Measurements from ENCODE around the gene PDGFA.

Gene PDGFA

DNA sequence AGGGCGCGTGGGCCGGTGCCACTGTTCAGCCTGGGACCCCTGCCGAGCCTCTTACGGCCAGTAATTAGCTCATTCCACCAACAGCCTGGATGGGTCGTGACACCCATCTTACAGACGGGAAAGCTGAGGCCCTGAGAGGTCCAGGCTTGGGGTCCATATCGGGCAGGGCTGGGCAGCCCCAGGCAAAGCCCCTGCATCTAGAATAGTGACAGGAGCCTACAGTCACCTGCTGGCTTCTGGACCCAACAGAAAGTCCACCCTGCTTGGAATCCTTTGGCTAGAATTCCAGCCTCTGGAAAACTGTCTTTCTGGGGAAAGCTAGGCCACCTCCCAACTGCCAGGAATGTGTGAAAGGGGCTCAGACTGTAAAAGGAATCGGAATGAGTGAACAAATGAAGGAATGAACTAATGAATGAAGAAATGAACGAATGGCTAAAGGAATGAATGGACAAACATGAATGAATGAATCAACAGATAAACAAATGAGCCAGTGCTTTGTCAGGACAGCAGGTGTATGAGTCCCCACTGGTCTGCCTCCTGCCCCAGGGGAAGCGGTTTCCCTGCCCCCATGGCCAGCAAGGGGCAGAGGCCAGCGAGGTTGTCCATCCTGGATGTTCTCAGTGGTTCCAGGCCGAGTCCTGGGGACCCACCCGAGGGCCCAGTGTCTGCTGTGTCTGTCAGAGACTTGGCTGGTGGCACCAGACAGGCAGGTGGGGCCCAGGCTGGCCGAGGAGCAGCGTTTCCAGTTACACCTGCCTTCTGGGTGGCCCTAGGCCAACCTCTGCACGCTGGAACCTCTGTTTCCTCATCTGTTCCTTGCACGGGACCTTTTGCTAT, 24.1 kb upstream of the PDGFA start:
- TF ChIP-seq, protein P1, sequence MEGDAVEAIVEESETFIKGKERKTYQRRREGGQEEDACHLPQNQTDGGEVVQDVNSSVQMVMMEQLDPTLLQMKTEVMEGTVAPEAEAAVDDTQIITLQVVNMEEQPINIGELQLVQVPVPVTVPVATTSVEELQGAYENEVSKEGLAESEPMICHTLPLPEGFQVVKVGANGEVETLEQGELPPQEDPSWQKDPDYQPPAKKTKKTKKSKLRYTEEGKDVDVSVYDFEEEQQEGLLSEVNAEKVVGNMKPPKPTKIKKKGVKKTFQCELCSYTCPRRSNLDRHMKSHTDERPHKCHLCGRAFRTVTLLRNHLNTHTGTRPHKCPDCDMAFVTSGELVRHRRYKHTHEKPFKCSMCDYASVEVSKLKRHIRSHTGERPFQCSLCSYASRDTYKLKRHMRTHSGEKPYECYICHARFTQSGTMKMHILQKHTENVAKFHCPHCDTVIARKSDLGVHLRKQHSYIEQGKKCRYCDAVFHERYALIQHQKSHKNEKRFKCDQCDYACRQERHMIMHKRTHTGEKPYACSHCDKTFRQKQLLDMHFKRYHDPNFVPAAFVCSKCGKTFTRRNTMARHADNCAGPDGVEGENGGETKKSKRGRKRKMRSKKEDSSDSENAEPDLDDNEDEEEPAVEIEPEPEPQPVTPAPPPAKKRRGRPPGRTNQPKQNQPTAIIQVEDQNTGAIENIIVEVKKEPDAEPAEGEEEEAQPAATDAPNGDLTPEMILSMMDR (IDR thresholded peaks at IDR 0.05; ENCODE audit: borderline replicate concordance, extremely low read depth, low read length, poor library complexity, severe bottlenecking): no peak
- no peak for TF ChIP-seq EZH2 (IDR thresholded peaks at IDR 0.05; ENCODE audit: borderline replicate concordance, low read depth, low read length, severe bottlenecking)
- no peak for DNase-seq
- Histone ChIP-seq H2AFZ (ENCODE audit: low read depth, low read length) (no peak overlapping the region), H3K4me1 (ENCODE audit: insufficient read depth, low read length) (peaks cover 2% of the 10 kb centered on the region; the same call in 1 of the 2 replicates), H3K79me2 (ENCODE audit: insufficient read depth, low read length) (no peaks in the 10 kb centered on the region), H3K4me2 (ENCODE audit: insufficient read depth, low read length) (no peak overlapping the region), H3K36me3 (ENCODE audit: insufficient read depth, low read length) (peaks cover under 1% of the 10 kb centered on the region; the same call in 1 of the 2 replicates), H3K4me3 (ENCODE audit: low read depth in 1 of 2, low read length in 2 of 2) (no peak overlapping the region), H4K20me1 (ENCODE audit: insufficient read depth, low read length) (no peaks in the 10 kb centered on the region), H3K27ac (ENCODE audit: low read length) (no peak overlapping the region), H3K9me3 (ENCODE audit: insufficient read depth, low read length, severe bottlenecking) (no peaks in the 10 kb centered on the region), H3K9ac (ENCODE audit: low read depth, low read length) (no peak overlapping the region), H3K27me3 (ENCODE audit: insufficient read depth, low read length, poor library complexity) (no peaks in the 10 kb centered on the region)
- ATAC-seq (ENCODE audit: insufficient read depth, low read depth): no peak

DNA sequence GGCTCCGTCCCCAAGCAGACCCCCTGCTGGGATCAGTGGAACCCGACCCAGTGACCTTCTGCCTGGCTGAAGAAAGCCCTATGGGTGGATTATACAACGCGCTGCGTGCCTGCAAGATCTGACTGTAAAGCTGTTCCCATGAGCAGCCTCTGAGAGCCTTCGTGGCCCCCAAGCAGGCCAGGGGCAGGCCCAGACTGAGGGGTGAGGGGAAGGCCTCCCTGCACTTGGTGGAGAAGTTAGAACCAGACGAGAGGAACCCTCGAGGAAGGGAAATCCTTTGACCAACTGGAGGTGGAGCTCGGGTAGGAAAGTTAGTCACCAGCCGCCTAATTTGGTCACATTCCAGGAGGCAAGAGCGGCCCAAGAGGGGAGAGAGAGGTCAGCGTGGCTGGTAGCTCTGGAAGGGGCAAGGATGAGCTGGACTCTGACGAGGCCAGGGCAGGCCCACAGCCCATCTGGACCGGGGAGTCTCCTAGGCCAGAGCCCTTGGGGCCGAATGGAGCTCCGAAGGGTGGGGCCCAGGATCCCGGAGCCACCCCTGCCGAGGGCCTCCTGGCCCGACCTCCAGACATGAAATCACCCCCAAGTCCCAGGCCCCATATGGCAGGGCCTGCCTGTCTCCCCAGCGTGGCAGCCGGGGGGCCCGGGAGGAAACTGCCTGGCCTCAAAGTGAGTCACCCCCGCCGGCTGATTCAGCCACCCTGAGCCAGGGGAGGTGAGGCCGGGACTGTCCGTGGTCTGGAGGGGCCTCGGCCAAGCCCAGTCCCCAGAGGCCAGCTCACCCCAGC, 23.3 kb upstream of the PDGFA start:
- Histone ChIP-seq H3K36me3 (ENCODE audit: insufficient read depth, low read length) (no peaks in the 10 kb centered on the region), H3K27me3 (ENCODE audit: insufficient read depth, low read length, poor library complexity) (no peaks in the 10 kb centered on the region), H3K27ac (ENCODE audit: low read length) (no peak overlapping the region), H4K20me1 (ENCODE audit: insufficient read depth, low read length) (no peaks in the 10 kb centered on the region), H3K79me2 (ENCODE audit: insufficient read depth, low read length) (no peaks in the 10 kb centered on the region), H3K4me2 (ENCODE audit: insufficient read depth, low read length) (no peak overlapping the region), H3K4me3 (ENCODE audit: low read depth in 1 of 2, low read length in 2 of 2) (no peak overlapping the region), H3K9ac (ENCODE audit: low read depth, low read length) (no peak overlapping the region), H3K9me3 (ENCODE audit: insufficient read depth, low read length, severe bottlenecking) (no peaks in the 10 kb centered on the region), H3K4me1 (ENCODE audit: insufficient read depth, low read length) (peaks cover 2% of the 10 kb centered on the region; the same call in 1 of the 2 replicates), H2AFZ (ENCODE audit: low read depth, low read length) (no peak overlapping the region)
- ATAC-seq (ENCODE audit: insufficient read depth, low read depth): no peak
- DNase-seq: no peak
- no peak for TF ChIP-seq EZH2 (IDR thresholded peaks at IDR 0.05; ENCODE audit: borderline replicate concordance, low read depth, low read length, severe bottlenecking)
- TF ChIP-seq, protein P1 (IDR thresholded peaks at IDR 0.05; ENCODE audit: borderline replicate concordance, extremely low read depth, low read length, poor library complexity, severe bottlenecking): no peak

DNA sequence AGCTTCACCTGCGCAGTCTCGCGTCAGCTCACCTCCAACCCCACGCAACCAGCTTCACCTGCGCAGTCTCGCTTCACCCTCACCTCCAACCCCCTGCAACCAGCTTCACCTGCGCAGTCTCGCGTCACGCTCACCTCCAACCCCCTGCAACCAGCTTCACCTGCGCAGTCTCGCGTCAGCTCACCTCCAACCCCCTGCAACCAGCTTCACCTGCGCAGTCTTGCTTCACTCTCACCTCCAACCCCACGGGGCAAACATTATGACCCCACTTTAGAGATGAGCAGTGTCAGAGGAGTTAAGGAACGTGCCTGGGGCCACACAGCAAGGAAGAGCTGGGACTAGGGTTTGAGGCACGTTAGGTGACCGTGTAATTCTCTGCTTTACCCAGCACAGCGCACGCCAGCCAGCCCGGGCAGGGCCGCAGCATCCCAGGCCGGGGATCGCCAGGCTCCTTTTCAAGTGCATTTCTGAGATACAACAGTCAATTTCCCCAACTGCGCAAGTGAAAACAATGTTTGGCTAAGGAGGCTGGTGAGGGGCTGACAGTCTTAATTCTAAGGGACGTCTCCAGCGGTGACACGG, 22.6 kb upstream of the PDGFA start:
- H2AFZ ChIP-seq (ENCODE audit: low read depth, low read length): no peak overlapping the region
- no peaks in the 10 kb centered on the region for H3K27me3 ChIP-seq (ENCODE audit: insufficient read depth, low read length, poor library complexity)
- no peak overlapping the region for H3K9ac ChIP-seq (ENCODE audit: low read depth, low read length)
- no peaks in the 10 kb centered on the region for H3K79me2 ChIP-seq (ENCODE audit: insufficient read depth, low read length)
- peaks cover 2% of the 10 kb centered on the region; the same call in 1 of the 2 replicates for H3K4me1 ChIP-seq (ENCODE audit: insufficient read depth, low read length)
- H3K9me3 ChIP-seq (ENCODE audit: insufficient read depth, low read length, severe bottlenecking): no peaks in the 10 kb centered on the region
- ATAC-seq (ENCODE audit: insufficient read depth, low read depth) (no peak), DNase-seq (no peak)
- TF ChIP-seq EZH2 (IDR thresholded peaks at IDR 0.05; ENCODE audit: borderline replicate concordance, low read depth, low read length, severe bottlenecking): no peak
- no peak overlapping the region; the same call in 1 of the 2 replicates for H3K27ac ChIP-seq (ENCODE audit: low read length)
- H3K4me3 ChIP-seq (ENCODE audit: low read depth in 1 of 2, low read length in 2 of 2): no peak overlapping the region
- no peak overlapping the region for H3K4me2 ChIP-seq (ENCODE audit: insufficient read depth, low read length)
- H3K36me3 ChIP-seq (ENCODE audit: insufficient read depth, low read length): no peaks in the 10 kb centered on the region
- no peaks in the 10 kb centered on the region for H4K20me1 ChIP-seq (ENCODE audit: insufficient read depth, low read length)
